ENCODE results near the gene PDCD7.
"Not testable (repeated sequence)": the region's sequence is repeated elsewhere in the genome, so short reads cannot be mapped to it uniquely, and the experiment has no call there.

Gene PDCD7, protein sequence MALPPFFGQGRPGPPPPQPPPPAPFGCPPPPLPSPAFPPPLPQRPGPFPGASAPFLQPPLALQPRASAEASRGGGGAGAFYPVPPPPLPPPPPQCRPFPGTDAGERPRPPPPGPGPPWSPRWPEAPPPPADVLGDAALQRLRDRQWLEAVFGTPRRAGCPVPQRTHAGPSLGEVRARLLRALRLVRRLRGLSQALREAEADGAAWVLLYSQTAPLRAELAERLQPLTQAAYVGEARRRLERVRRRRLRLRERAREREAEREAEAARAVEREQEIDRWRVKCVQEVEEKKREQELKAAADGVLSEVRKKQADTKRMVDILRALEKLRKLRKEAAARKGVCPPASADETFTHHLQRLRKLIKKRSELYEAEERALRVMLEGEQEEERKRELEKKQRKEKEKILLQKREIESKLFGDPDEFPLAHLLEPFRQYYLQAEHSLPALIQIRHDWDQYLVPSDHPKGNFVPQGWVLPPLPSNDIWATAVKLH

DNA sequence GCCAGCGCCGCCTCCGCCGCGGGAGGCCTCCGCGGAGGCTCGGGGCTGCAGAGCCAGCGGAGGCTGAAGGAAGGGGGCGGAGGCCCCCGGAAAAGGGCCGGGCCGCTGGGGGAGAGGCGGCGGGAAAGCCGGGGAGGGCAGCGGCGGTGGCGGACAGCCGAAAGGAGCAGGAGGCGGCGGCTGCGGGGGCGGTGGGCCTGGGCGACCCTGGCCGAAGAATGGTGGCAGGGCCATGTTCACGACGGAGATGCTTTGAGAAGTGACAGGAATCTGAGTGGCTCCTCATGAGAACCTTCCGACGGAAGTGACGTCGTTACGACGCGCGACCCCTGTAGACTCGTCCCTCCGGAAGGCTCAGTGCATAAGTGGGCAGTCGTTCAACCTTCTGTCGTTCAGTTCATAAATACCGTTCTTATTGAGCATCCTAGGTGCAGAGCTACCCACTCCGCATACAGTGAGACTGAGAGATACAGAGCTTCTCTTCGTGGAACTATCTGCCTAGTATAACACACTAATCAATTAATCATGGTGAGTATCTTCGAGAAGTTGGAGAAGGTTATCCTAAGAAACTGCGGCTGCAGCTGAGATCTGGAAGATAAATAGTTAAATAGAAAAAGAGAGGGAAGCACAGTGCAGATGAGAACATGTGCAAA is at the start of gene PDCD7:
PDCD7 (minus strand) TSS at position 261 of the 653 bp plus-strand sequence; CDS start at position 234, 27 bp downstream.
- Histone ChIP-seq H3K27me3 (ENCODE audit: insufficient read depth, poor library complexity, severe bottlenecking) (no peaks in the 10 kb centered on the region), H3K4me3 (ENCODE audit: severe bottlenecking) (peak within 1 kb of the TSS; percentile 71), H3K9me3 (ENCODE audit: severe bottlenecking) (peaks cover 6% of the 10 kb centered on the region), H3K4me1 (ENCODE audit: insufficient read depth, poor library complexity, severe bottlenecking) (no peaks in the 10 kb centered on the region), H3K36me3 (ENCODE audit: low read depth) (peaks cover 26% of the 10 kb centered on the region), H3K27ac (ENCODE audit: poor library complexity, severe bottlenecking) (peak within 1 kb of the TSS; percentile 68)
- TF ChIP-seq, protein P1, sequence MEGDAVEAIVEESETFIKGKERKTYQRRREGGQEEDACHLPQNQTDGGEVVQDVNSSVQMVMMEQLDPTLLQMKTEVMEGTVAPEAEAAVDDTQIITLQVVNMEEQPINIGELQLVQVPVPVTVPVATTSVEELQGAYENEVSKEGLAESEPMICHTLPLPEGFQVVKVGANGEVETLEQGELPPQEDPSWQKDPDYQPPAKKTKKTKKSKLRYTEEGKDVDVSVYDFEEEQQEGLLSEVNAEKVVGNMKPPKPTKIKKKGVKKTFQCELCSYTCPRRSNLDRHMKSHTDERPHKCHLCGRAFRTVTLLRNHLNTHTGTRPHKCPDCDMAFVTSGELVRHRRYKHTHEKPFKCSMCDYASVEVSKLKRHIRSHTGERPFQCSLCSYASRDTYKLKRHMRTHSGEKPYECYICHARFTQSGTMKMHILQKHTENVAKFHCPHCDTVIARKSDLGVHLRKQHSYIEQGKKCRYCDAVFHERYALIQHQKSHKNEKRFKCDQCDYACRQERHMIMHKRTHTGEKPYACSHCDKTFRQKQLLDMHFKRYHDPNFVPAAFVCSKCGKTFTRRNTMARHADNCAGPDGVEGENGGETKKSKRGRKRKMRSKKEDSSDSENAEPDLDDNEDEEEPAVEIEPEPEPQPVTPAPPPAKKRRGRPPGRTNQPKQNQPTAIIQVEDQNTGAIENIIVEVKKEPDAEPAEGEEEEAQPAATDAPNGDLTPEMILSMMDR (IDR thresholded peaks at IDR 0.05; ENCODE audit: poor library complexity, severe bottlenecking): no peak
- DNase-seq (ENCODE audit: low spot score) (peak; percentile 87), ATAC-seq (ENCODE audit: low read depth) (peak; percentile 84)

DNA sequence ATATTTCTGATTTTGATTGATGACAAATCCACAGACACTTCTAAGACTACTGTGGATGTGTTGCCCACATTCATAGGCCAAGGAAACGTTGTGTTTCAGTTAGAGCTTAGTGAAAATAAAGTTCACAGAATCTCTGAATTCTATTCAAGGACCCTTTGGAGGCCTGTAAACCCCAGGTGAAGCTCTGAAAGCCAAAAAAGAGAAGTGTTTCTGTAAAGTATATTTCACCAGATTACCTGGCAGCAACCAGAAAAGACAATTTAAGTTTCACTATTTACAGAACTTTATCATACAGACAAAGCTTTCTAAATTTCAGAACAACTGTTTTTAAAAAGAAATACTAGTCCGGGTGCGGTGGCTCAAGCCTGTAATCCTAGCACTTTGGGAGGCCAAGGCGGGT is 48.9 kb upstream of the PDCD7 start:
- Histone ChIP-seq H3K36me3 (ENCODE audit: low read depth) (peaks cover 46% of the 10 kb centered on the region), H3K27me3 (ENCODE audit: insufficient read depth, poor library complexity, severe bottlenecking) (no peaks in the 10 kb centered on the region), H3K4me3 (ENCODE audit: severe bottlenecking) (no peak overlapping the region), H3K4me1 (ENCODE audit: insufficient read depth, poor library complexity, severe bottlenecking) (peaks cover 19% of the 10 kb centered on the region), H3K9me3 (ENCODE audit: severe bottlenecking) (no peaks in the 10 kb centered on the region), H3K27ac (ENCODE audit: poor library complexity, severe bottlenecking) (no peak overlapping the region)
- TF ChIP-seq, protein P1 (IDR thresholded peaks at IDR 0.05; ENCODE audit: poor library complexity, severe bottlenecking): no peak
- DNase-seq (ENCODE audit: low spot score) (no peak), ATAC-seq (ENCODE audit: low read depth) (no peak)

DNA sequence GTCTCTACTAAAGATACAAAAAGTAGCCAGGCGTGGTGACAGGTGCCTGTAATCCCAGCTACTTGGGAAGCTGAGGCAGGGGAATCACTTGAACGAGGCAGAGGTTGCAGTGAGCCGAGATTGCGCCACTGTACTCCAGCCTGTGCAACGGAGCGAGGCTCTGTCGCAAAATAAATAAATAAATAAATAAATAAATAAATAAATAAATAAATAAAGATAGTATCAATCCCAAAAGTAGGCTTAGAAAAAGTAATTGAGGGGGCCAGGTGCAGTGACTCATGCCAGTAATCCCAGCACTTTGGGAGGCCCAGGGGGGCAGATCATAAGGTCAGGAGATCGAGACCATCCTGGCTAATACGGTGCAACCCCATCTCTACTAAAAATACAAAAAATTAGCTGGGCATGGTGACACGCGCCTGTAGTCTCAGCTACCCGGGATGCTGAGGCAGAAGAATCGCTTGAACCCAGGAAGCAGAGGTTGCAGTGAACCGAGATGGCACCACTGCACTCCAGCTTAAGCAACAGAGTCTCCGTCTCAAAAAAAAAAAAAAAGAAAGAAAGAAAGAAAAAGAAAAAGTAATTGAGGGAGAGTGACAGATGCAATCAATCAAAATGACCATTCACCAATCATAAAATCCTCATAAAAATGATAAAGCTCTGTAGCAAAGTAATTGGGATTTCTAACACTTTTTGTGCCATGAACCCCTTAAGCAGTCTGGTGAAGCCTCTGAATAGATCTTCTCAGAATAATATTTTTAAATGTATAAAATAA is 48.2 kb upstream of the PDCD7 start:
- DNase-seq (ENCODE audit: low spot score); H3K4me3 ChIP-seq (ENCODE audit: severe bottlenecking); H3K27ac ChIP-seq (ENCODE audit: poor library complexity, severe bottlenecking); H3K27me3 ChIP-seq (ENCODE audit: insufficient read depth, poor library complexity, severe bottlenecking); H3K9me3 ChIP-seq (ENCODE audit: severe bottlenecking); ATAC-seq (ENCODE audit: low read depth): not testable (repeated sequence)
- Histone ChIP-seq H3K4me1 (ENCODE audit: insufficient read depth, poor library complexity, severe bottlenecking) (peaks cover 19% of the 10 kb centered on the region), H3K36me3 (ENCODE audit: low read depth) (peaks cover 54% of the 10 kb centered on the region)

DNA sequence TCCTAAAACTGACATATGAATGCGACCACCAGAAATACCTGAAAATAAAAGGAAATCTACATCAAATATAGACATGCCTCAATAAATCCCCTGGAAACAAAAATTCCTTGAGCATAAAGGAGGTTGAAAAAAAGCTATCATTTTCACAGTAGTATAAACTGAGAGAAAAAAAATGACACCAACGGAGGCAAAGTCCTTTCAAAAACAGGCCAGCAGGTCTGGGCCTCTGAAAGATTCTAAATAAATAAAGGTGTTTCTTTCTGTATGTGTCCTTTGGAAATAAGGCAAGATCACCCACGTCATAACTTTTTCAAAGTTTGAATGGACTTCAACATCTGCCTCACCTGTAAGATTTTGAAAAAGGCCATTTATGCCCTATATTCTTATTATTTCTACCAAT is 46.6 kb upstream of the PDCD7 start:
- Histone ChIP-seq H3K27me3 (ENCODE audit: insufficient read depth, poor library complexity, severe bottlenecking) (no peaks in the 10 kb centered on the region), H3K27ac (ENCODE audit: poor library complexity, severe bottlenecking) (no peak overlapping the region), H3K4me3 (ENCODE audit: severe bottlenecking) (no peak overlapping the region), H3K9me3 (ENCODE audit: severe bottlenecking) (no peaks in the 10 kb centered on the region), H3K4me1 (ENCODE audit: insufficient read depth, poor library complexity, severe bottlenecking) (peaks cover 19% of the 10 kb centered on the region), H3K36me3 (ENCODE audit: low read depth) (peaks cover 65% of the 10 kb centered on the region)
- DNase-seq (ENCODE audit: low spot score): no peak
- TF ChIP-seq, protein P1 (IDR thresholded peaks at IDR 0.05; ENCODE audit: poor library complexity, severe bottlenecking): no peak
- ATAC-seq (ENCODE audit: low read depth): no peak

DNA sequence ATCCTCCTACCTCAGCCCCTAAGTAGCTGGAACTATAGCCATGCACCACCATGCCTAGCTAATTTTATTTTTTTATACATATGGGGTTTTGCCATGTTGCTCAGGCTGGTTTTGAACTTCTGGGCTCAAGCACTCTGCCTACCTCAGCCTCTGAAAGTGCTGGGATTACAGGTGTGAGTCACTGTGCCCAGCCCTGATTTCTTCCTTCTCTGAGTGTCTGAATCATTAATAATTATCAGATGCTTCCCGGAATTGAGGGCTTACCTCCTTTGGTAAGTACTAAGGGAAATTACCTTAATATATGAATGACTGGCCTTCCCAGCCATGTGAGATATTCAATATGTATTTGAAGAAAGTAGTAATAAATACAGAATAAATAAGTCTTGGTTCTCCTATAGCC is 44.3 kb upstream of the PDCD7 start:
- peaks cover 17% of the 10 kb centered on the region for H3K4me1 ChIP-seq (ENCODE audit: insufficient read depth, poor library complexity, severe bottlenecking)
- TF ChIP-seq, protein P1 (IDR thresholded peaks at IDR 0.05; ENCODE audit: poor library complexity, severe bottlenecking): no peak
- H3K27me3 ChIP-seq (ENCODE audit: insufficient read depth, poor library complexity, severe bottlenecking): no peaks in the 10 kb centered on the region
- peaks cover 83% of the 10 kb centered on the region for H3K36me3 ChIP-seq (ENCODE audit: low read depth)
- ATAC-seq (ENCODE audit: low read depth) (peak; percentile 90), DNase-seq (ENCODE audit: low spot score) (no peak)
- no peaks in the 10 kb centered on the region for H3K9me3 ChIP-seq (ENCODE audit: severe bottlenecking)
- H3K27ac ChIP-seq (ENCODE audit: poor library complexity, severe bottlenecking): no peak overlapping the region
- no peak overlapping the region for H3K4me3 ChIP-seq (ENCODE audit: severe bottlenecking)

All from RWPE2 (cell line).